HG03442 (cell line): ENCODE data around the gene CEACAM4.
"Not testable (repeated sequence)": the region's sequence is repeated elsewhere in the genome, so short reads cannot be mapped to it uniquely, and the experiment has no call there.

Experiments used
- ATAC-seq: cut with Tn5 transposase; IDR thresholded peaks from one replicate; pipeline ENCODE4 v1.9.1; 2021; ENCODE audit warnings: mild to moderate bottlenecking, moderate library complexity; ENCODE audit not compliant: unreplicated experiment

CEACAM4 gene

GRCh38 chr19:41626877-41627276, at the start of gene CEACAM4:
Gene CEACAM4, minus strand, starts transcription at chr19:41627074. Its CDS starts 111 bp downstream, at chr19:41626963.
- no peak for ATAC-seq

DNA sequence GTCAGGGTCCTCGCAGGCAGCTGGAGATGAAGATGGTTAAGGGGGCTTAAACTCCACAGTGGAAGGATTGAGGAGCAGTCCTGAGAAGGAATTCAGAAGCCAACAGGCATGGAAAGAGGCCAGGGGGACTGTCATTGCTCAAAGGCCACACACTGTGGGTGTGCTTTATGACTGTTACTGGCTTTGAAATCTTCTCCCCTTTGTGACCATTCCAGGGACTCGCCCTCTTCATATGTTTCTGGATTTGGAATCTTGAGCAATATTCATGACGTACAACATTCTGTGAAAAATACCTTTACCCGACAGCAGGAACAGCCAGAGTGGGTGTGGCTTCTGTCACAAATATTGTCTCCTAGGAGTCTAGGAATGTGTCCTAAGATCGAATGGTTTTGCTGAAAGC, 44.6 kb upstream of the CEACAM4 start:
- ATAC-seq, result no peak

DNA sequence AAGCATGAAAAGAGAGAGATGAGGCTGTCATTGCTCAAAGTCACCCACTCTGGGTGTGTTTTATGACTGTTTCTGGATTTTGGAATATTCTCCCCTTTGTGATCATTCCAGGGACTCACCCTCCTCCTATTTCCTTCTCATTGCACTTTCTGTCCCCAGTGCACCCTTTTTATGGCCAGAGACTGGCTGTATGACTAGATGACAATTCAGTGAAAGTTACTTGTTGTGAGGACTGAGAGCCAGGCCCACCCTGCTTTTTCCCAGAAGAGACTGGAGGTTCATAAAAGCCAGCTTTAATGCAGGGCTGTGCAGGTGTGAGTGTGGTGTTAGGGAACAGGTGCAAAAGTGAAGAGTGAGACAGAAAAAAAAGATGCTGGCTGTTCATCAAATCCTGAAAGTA, 43.9 kb upstream of the CEACAM4 start:
- ATAC-seq, result no peak

GRCh38 chr19:41668315-41668714, 41.4 kb upstream of the CEACAM4 start:
- no peak for ATAC-seq

DNA sequence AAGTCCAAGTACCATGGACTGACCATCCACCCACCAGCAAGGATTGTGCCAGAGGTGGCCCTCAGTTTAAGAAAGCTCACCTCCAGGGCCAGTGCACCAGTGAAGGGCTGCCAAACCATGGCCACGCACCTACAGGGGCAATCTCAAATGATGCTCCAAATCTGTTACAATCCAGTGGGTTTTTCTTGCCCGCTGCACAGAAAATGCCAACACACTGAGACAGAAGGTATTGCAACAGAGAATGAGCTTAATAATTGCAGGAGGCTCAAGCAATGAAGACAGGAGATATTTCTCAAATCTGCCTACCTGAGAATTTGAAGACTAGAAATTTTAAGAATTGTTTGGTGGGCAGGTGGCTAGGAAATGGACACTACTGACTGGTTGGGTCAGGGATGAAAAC, 39.2 kb upstream of the CEACAM4 start:
- no peak for ATAC-seq

DNA sequence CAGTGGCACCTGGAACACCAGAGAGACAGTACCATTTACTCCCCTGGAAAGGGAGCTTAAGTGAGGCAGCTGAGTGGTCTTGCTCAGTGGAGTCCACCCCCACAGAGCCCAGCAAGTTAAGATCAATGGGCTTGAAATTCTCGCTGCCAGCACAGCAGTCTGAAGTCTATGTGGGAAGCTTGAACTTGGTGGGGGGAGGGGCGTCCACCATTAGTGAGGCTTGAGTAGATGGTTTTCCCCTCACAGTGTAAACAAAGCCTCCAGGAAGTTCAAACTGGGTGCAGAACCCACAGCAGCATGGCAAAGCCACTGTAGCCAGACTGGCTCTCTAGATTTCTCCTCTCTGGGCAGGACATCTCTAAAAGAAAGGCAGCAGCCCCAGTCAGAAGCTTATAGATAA, 30.3 kb upstream of the CEACAM4 start:
- no peak for ATAC-seq

DNA sequence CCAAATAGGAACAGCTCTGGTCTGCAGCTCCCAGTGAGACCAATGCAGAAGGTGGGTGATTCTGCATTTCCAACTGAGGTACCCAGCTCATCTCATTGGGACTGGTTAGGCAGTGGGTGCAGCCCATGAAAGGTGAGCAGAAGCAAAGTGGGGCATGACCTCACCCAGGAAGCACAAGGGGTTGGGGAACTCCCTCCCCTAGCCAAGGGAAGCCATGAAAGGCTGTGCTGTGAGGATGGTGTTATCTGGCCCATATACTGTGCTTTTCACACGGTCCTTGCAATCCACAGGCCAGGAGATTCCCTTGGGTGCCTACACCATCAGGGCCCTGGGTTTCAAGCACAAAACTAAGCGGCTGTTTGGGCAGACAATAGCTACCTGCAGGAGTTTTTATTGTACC, 29.9 kb upstream of the CEACAM4 start:
- not testable (repeated sequence) for ATAC-seq

GRCh38 chr19:41652250-41652649, 25.4 kb upstream of the CEACAM4 start:
- ATAC-seq, result no peak

DNA sequence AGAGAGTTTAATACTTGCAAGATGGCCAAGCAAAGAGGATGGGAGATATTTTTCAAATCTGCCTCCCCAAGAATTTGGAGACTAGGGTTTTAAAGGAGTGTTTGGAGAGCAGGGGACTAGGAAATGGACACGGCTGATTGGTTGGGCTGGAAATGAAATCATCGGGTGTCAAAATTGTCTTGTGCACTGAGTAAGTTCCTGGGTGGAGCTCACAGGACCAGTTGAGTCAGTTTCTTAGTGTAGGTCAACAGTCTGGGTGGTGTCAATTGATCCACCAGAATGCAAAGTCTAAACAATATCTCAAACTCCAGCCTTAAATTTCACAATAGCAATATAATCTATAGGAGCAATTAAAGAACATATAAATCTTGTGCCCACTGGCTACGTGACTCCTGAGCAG, 23.0 kb upstream of the CEACAM4 start:
- ATAC-seq, result no peak

- ATAC-seq, result no peak
Measured at GRCh38 chr19:41646589-41647204, 19.8 kb upstream of the CEACAM4 start.

GRCh38 chr19:41641879-41642485, 15.1 kb upstream of the CEACAM4 start:
- no peak for ATAC-seq

DNA sequence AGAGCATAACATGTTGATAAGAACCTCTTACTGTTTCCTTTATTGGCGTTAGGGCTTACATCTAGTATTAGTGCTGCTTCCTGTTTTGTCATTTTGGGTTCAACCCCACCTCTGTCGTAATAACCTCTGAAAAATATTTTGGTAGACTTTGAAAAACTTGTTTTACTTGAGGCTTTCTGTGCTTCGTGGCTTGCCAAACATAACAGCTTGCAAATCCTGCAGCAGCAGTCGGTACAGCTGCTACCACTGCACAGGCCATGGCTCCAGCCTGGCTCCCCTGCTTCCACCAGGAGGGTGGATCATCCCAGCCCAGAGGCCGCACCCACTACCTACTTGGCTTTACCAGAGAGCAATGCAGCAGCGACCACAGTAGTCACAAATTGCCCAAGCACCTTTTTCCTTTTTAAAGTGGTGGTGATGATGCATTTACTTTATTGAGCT, 11.8 kb upstream of the CEACAM4 start:
- no peak for ATAC-seq

DNA sequence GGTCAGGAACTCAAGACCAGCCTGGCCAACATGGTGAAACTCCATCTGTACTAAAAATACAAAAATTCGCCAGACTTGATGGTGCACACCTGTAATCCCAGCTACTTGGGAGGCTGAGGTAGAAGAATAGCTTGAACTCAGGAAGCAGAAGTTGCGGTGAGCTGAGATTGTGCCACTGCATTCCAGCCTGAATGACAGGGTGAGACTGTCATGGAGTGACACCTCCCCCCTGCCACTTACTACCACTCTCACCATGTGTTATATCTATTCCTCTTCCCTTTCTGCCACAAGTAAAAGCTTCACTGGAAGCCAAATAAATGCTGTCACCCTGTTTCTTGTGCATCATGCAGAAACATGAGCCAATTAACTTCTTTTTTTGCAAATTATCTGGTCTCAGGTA, 10.6 kb upstream of the CEACAM4 start:
- ATAC-seq, result no peak

DNA sequence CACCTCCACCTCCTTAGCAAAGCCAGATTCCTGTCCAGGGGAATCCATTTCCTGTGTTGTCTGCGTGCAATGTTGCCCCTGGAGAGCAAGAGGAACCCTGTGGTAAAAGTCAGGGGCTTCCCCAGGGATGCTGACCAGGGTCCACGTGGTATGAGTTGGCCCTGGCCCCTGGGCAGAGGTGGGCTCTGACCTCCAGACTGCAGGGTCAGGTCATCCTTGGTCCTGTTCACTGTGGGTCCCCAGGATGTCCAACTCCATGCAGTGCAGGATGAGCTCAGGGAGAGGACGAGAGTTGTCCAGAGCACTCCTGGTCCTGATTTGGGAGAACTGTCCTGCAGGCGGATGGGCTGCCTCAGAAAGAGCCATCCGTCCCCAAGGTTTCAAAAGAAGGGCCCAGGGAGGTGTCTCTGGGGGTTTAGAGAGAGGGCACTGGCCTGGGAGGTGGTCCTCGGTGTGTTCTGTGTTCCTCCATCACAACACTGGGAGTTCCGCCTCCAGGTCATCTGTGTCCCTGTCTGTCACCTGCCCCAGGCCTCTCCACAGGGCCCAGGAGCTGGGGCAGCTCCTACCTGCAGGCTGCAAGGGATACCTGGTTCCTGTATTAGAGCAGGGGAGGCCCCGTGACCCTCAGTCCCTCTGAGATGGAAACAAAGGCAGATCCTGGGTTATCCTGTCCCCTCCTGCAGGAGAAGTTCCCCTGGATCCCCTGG, 1.2 kb upstream of the CEACAM4 start:
- no peak for ATAC-seq

GRCh38 chr19:41626278-41626677, 596 bp downstream of the CEACAM4 start:
- no peak for ATAC-seq

DNA sequence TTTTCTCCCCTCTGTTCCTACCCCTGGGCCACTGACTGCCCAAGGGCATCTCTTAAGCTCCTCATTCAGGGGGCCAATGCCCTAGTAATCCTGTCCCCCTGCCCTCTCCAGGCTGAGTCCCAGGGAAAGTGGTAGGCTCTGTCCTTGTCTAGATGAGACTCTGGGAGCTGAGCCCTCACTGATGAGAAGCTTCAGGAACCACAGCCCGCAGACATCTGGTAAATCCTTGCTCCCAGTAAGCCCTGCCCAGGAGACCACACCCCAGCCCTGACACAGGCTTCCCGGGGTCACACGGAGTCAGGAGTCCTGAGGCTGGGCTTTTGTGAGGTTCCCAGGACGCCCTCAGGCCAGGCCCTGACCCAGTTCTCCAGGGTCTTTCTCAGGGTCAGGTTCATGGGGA, 1.9 kb downstream of the CEACAM4 start:
- no peak for ATAC-seq

DNA sequence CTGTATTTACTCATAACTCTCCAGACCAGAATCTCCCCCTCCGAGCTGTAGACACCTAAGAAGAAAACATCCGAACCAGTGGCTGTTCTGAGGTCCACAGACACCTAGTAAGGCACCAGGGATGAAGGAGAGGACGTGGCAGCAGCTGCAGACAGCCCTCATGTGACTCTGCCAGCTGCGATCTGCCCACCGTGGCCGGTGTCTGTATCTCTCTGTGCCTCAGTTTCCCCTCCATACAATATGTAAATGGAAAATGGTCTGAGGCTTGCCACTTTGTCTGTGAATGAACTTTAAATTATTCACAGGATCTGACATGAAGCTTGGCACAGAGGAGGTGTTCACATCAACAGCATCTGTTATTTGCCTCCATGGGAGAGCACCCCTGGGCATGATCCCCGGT, 2.4 kb downstream of the CEACAM4 start:
- no peak for ATAC-seq

DNA sequence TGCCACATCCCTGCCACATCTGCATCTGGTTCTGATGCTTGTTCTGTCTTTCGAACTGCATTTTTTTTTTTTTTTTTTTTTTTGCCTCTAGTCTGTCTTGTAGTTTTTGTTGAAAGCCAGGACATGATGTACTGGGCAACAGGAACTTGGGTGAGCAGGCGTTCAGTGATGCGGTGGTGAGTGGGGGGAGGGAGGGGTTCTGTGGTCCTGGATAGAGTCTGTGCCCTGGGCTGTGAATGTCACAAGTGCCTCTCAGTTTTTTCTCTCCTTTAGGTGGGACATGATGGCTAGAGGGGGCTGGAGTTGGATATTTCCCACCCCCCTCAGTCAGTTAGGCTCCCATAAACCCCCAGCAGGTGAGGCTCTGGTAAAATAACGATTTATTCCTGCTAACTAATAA, 3.5 kb downstream of the CEACAM4 start:
- no peak for ATAC-seq

- no peak for ATAC-seq
Measured at GRCh38 chr19:41621654-41622053, 5.2 kb downstream of the CEACAM4 start.

DNA sequence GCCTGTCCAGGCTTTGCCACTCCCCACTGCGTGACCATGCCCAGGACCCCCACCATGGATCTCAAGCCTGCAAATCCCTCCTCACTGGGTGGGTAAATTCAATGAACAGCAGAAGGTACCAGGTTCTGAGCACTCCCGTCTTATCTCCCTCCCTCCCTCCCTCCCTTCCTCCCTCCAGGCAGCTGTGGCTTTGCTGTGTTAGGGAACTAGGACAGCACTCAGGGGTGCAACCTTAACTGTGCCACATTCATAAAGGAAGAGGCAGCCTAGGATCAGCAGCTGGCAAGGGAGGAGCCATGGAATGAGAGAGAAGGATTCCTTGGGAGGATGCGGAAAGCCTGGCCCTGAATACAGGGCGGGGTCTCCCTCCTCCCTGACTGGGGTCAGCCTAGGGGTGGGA, 5.6 kb downstream of the CEACAM4 start:
- no peak for ATAC-seq

DNA sequence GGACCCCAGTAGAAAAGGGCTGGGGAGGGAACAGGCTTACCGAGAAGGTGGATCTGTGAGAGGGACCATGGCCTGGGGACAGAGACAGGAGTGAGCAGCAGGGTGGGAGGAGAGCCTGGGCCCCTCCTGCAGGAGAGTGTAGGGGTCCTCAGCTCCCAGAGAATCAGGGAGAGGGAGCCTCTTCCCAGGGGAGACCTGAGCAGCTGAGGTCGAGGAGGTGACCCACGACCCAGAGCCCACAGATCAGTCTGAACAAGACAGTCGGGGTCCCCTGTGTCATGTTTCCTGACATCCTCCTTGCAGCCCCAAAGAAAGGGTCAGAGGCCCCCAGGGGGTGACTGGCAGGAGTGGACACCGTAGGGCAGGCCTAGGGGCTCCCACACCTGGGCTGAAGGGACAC, 6.7 kb downstream of the CEACAM4 start:
- ATAC-seq, result no peak

DNA sequence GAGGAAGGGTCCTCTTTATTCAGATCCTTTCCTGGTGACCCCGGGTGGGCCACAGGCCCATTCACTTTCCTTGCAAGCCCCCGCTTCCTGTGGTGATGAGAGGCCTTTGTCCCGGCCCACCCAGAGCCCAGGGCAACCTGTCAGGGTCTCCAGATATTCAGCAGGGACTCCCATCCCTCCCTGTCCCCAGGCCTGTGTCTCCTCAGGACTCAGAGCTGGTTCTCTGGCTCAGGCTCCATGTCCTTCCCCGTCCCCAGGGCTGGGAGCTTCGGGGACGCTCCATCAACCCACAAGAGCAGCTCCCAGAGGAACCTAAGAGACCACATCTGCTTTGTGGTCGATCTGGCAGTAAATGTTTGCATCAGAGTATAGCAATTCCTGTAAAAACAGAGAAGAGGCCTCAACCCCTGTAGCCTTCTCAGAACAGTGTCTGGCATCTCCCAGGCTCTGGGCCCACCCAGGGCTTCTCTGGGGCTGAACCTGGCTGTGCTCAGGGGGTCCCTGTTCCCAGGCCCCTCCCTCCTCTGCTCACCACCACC, 7.8 kb downstream of the CEACAM4 start:
- ATAC-seq, result no peak
